Right kidney (tissue), 1 donor: ENCODE data around the gene PSMB11.

Experiments used
- DNase-seq: peaks from one replicate; pipeline ENCODE4 v3.0.0-alpha.2; 2016

Gene PSMB11

GRCh38 chr14:23015618-23016017, 26.4 kb upstream of the PSMB11 start:
- DNase-seq: no peak

- no peak for DNase-seq
These were observed 24.9 kb upstream of the PSMB11 start for GRCh38 chr14:23017091-23017490.

DNA sequence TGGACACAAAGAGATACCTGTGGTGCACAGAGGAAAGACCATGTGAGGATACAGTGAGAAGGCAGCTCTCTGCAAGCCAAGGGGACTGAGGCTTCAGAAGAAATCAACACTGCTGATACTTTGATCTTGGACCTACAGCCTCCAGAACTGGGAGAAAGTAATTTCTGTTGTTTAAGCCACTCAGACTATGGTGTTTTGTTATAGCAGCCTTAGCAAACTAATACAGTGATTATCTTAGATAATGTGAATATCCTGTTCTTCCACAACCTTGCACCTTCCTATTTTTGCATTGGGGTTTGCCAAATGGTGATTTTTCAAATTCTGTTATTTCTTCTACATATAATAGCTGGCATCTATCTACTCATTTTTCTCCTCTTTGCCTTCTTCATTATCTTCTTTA, 23.9 kb upstream of the PSMB11 start:
- no peak for DNase-seq

- DNase-seq: no peak
These were observed 21.6 kb upstream of the PSMB11 start for GRCh38 chr14:23020143-23021128.

- no peak for DNase-seq
These were observed 20.6 kb upstream of the PSMB11 start for GRCh38 chr14:23021434-23021833.

DNA sequence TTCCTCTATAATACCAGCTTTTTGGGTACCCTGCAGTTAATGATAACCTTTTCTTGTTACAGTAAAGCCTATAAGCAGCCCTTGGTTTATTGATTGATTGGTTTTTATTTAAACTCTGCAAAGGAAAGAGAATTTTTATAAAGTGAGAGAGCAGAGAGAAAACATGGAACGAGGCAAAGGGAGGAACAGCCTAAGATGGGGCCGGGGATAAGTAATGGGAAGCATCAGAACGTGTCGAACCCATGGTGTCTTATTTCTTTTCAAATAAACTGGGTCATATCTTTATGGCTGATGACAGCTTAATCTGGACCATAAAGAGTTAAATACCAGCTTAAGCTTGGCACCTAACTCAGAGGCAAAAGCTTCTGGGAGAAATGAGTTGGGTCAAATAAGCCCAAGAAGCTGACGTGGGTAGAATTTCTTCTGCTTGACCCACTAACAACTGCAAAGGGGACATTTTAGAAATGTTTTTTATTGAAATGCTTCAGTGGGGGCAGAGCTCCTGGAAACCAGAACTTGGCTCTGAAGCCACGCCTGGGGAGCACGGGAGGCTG, 20.0 kb upstream of the PSMB11 start:
- no peak for DNase-seq

DNA sequence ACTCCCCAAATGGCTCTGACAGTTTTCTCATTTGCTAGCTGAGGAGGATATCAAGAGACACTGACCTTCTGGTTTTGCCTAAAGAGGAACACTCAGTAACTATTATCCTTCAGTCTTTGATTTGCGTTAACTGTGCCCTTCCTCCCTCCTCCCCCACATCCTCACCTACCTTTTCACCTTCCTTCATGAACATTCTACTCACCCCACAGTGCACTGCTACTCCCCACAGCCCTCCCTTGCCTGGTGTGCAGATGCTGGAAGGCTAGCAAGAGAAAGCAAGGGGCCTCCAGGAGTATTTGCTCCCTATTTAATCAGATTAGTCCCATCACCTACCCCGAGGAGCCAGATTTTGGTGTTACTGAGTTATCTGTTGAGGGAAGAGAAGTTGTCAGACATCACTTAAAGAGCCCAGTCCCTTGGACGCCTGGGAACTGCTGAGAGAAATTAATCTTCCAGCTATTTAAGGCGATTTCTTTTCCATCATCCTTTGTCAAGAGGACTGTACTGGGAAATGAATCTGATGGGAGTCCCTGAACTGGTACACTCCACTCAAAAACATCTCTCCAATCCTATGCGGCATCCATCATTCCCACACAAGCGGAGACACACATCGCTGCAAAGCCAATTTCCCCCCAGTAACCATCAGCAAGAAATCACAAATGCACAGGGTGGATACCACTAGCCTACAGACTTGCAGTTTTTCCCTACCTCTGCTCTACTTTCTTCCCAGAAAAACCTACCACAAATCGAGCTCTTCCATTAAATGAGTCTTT, 18.8 kb upstream of the PSMB11 start:
- DNase-seq: no peak

DNA sequence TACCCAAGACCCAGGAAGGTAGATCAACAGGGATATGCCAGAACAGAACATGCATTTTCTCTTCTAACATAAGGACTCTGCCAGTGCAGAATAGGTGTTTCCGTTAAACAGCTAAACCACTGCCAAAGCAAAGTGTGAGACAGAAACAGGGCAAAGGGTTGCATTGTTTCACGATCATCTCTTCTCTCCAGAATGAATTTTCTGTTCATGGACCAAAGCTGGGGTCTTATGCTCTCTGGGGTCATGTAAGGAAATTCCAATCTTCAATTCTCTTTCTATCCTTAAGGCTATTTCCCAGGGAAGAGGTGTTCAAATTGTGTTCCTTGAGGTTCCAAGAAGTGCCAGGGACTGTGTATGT, 18.2 kb upstream of the PSMB11 start:
- no peak for DNase-seq

DNA sequence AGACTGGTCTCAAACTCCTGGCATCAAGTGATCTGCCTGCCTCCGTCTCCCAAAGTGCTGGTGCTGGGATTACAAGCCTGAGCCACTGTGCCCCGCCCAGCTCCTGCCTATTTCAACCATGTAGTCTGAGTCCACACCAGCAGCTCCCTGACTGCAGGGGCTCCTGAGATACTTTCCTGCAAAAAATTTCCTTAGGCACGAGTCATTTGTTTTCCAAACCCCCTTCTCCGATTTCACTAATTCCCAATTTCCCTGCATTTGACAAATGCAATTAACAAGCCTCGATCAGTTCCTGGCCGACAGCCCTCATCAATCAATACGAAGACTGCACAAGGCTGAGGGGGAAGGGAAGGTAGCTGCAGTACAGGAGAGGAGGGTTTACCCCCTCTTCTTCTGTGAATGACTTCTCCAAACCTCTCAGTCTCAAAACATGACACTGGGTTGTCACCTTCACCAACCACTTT, 17.4 kb upstream of the PSMB11 start:
- no peak for DNase-seq

- DNase-seq: peak; percentile 69
These were observed 16.7 kb upstream of the PSMB11 start for GRCh38 chr14:23025151-23025814.

DNA sequence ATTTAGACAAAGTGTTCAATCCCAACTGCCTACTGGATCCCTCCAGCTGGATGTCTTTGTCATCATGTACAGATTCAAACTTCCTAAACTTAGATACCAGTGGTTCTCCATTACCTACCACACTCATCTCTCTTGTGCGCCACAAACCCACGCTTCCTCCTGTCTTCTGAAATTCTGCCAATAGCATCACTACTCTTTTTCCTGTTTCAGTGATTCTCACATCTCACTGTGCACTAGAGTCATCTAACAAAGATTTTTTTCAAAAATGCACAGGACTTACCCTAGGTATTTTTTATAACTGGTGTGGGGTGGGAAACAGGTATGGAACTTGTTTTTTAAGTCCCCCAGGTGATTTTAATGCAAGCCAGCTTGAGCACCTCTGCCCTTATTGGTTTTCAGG, 13.2 kb upstream of the PSMB11 start:
- DNase-seq: no peak

DNA sequence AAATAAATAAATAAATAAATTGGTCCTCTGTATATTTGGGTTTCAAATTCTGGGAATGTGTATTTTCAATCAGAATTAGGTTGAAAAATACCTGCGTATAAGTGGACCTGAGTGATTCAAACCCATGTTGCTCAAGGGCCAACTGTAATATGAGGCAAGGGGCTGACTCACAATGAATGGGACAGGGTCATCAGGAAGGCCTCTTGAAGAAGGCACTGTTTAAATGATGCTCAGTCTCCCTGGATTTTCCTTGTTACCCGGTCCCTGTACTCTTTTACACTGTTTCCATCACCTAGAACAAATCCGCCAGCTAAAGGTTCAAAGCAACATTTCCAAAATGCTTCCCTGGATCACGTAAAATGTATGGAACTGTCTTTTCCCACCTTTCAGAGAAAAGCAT, 11.1 kb upstream of the PSMB11 start:
- DNase-seq: no peak

- DNase-seq: no peak
These were observed 8.7 kb upstream of the PSMB11 start for GRCh38 chr14:23033251-23033727.

DNA sequence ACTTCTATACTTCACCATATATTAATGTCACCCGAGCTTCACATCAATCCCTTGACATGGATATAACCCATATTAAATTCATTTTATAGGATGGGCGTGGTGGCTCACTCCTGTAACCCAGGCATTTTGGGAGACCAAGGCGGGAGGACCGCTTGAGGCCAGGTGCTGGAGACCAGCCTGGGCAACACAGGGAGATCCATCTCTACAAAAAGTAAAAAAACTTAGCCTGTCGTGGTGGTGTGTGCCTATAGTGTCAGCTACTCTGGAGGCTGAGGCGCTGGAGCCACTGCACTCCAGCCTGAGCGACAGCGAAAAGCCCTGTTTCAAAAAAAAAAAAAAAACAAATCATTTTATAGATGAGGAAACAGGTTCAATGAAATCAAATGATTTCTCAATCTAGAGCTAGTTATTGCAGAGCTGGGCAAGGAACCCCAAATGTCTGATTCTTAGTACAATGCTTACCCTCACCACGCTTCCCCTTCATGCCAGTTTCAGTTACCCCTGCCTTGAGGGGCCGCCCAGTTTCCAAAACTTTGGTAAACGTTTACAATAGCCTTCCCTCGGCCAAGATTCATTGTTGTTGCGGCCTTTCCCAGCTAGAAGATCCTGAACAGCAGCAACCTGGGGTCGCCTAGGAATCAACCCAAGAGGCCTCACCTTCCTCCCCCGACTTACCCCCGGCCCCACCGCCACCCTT, 8.1 kb upstream of the PSMB11 start:
- DNase-seq: no peak

- peak; percentile 92 for DNase-seq
These were observed 7.3 kb upstream of the PSMB11 start, which contains the start of gene PSMB5 for GRCh38 chr14:23034498-23035302. PSMB5 (minus strand) TSS chr14:23034900; CDS start chr14:23034881, 19 bp downstream.

DNA sequence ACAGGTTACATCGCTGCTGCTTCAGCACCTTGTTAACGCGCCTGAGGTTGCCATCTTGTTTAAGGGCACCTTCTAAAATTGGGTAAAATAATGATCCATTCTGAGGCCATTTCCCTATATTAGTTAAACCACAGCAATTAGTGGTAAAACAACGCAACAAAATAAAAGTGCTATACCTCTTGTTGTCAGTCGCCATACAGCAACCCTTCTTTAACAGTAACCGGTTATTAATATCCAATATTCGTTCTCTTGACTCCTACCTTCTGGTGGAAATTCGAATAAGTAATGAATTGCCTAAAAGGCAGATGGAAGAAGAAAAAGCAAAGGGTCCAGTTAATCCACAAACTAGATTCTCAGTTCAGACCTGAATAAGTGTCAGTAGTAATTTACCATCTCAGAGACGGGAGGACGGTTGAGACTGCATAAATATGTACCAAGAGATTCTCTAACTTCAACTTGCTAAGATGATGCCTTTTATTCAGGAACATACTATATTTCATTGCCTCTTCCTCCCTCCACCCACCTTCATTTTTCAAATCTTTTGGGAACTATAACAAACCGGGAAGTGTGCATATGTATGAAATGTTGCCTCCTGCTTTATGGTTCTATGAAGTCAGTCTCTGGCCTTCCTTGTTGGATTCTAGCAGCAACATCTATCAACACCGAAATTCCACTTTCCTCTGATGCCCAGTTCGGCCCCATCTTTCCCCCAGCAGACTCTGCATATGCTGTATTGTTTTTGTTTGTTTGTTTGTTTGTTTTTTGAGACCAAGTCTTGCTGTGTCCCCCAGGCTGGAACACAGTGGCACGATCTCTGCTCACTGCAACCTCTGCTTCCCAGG, 6.5 kb upstream of the PSMB11 start:
- no peak for DNase-seq

DNA sequence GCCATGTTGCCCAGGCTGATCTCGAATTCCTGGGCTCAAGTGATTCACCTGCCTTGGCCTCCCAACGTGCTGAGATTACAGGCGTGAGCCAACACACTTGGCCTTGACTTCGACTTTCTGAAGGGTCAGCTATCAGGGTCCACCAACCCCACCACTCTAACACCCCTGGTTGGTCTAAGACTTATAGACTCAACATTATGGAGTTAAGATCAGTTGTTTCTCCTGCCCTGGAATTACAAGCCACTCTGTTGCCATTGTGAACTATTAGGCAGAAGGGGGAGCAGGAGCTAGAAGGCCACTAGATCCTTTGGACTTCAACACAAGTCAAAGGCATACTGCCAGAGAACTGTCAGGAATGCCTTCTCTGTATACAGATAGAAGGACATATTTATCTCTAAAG, 1.9 kb upstream of the PSMB11 start:
- no peak for DNase-seq

- no peak for DNase-seq
These were observed 283 bp upstream of the PSMB11 start for GRCh38 chr14:23041729-23042128.

- DNase-seq: no peak
These were observed 1.1 kb downstream of the PSMB11 start for GRCh38 chr14:23043145-23043544.

- no peak for DNase-seq
These were observed 1.7 kb downstream of the PSMB11 start for GRCh38 chr14:23043754-23044153.
